ENCODE data around the gene ASTN1. TPM values are rescaled to one million over a fixed set of nuclear protein-coding genes. Genes with fewer than 3 reads are reported as not detected.

The ASTN1 gene
- total RNA-seq (2021) (not detected in 2 replicates), Bru-seq, nascent RNA (percentile 2 among the genes with signal in this experiment), BruChase-seq, experiment 1, labeled RNA remaining after a 2-hour chase (percentile 3 among the genes with signal in this experiment), BruChase-seq, experiment 2, labeled RNA remaining after a 6-hour chase (percentile 0 among the genes with signal in this experiment)
- long read RNA-seq: 0 reads

- Histone ChIP-seq H4K20me1 (ENCODE audit: insufficient read depth) (no peaks in the 10 kb centered on the region), H3K36me3 (ENCODE audit: low read depth) (no peaks in the 10 kb centered on the region), H3K4me2 (no peak within 1 kb of the TSS), H3F3A (ENCODE audit: insufficient read depth, low read depth) (no peaks in the 10 kb centered on the region), H3K79me2 (ENCODE audit: low read depth) (no peaks in the 10 kb centered on the region), H3K9me3 (ENCODE audit: insufficient read depth, low read depth) (no peaks in the 10 kb centered on the region), H3K27ac (no peak within 1 kb of the TSS), H2AFZ (no peak within 1 kb of the TSS), H3K4me1 (replicated peaks; ENCODE audit: insufficient read depth) (no peaks in the 10 kb centered on the region), H3K4me3 (no peak within 1 kb of the TSS), H3K27me3 (ENCODE audit: insufficient read depth, low read depth) (no peaks in the 10 kb centered on the region), H3K9me2 (ENCODE audit: insufficient read depth) (no peaks in the 10 kb centered on the region)
- no TSS peak for BruUV-seq (replicated peaks)
- no peak for DNase-seq
- TF ChIP-seq EZH2 (IDR thresholded peaks at IDR 0.05; ENCODE audit: low read depth): no peak
- TF ChIP-seq CTCF (conservative IDR thresholded peaks at IDR 0.05): no peak
- CTCF ChIA-PET: no interaction called here
- intact Hi-C loops (cut with micrococcal nuclease; ENCODE audit: unreplicated experiment): no loop called here
- POLR2A ChIA-PET (ENCODE audit: unreplicated experiment): no interaction called here
Observed at GRCh38 chr1:177164380-177165068, at the start of gene ASTN1. ASTN1 (minus strand) TSS chr1:177164712; CDS start chr1:177164676, 36 bp downstream.

GRCh38 chr1:177211231-177211630 lies 46.7 kb upstream of the ASTN1 start:
- ChIA-PET CTCF (no interaction called here), POLR2A (ENCODE audit: unreplicated experiment) (no interaction called here)
- Histone ChIP-seq H3K9me3 (ENCODE audit: insufficient read depth, low read depth) (no peaks in the 10 kb centered on the region; the same call in 1 of the 2 replicates), H2AFZ (no peak overlapping the region), H3K36me3 (ENCODE audit: low read depth) (no peaks in the 10 kb centered on the region), H3F3A (ENCODE audit: insufficient read depth, low read depth) (no peaks in the 10 kb centered on the region), H3K27me3 (ENCODE audit: insufficient read depth, low read depth) (no peaks in the 10 kb centered on the region), H3K9me2 (ENCODE audit: insufficient read depth) (no peaks in the 10 kb centered on the region), H3K27ac (no peak overlapping the region), H3K4me2 (no peak overlapping the region), H3K4me1 (replicated peaks; ENCODE audit: insufficient read depth) (no peaks in the 10 kb centered on the region), H3K4me3 (no peak overlapping the region), H3K79me2 (ENCODE audit: low read depth) (no peaks in the 10 kb centered on the region), H4K20me1 (ENCODE audit: insufficient read depth) (no peaks in the 10 kb centered on the region)
- DNase-seq: no peak
- TF ChIP-seq EZH2 (IDR thresholded peaks at IDR 0.05; ENCODE audit: low read depth) (no peak), CTCF (conservative IDR thresholded peaks at IDR 0.05) (no peak)
- intact Hi-C loops (cut with micrococcal nuclease; ENCODE audit: unreplicated experiment): no loop called here
- no TSS peak for BruUV-seq (replicated peaks)

- H3K79me2 ChIP-seq (ENCODE audit: low read depth): no peaks in the 10 kb centered on the region
- ChIA-PET POLR2A (ENCODE audit: unreplicated experiment) (no interaction called here), CTCF (no interaction called here)
- no peaks in the 10 kb centered on the region for H4K20me1 ChIP-seq (ENCODE audit: insufficient read depth)
- intact Hi-C loops (cut with micrococcal nuclease; ENCODE audit: unreplicated experiment): no loop called here
- no TSS peak for BruUV-seq (replicated peaks)
- no peak overlapping the region for H3K4me3 ChIP-seq
- no peak for DNase-seq
- no peak overlapping the region for H2AFZ ChIP-seq
- TF ChIP-seq CTCF (conservative IDR thresholded peaks at IDR 0.05): no peak
- no peak for TF ChIP-seq EZH2 (IDR thresholded peaks at IDR 0.05; ENCODE audit: low read depth)
- H3F3A ChIP-seq (ENCODE audit: insufficient read depth, low read depth): no peaks in the 10 kb centered on the region
- H3K9me3 ChIP-seq (ENCODE audit: insufficient read depth, low read depth): no peaks in the 10 kb centered on the region
- H3K4me2 ChIP-seq: no peak overlapping the region
- no peaks in the 10 kb centered on the region for H3K27me3 ChIP-seq (ENCODE audit: insufficient read depth, low read depth)
- no peaks in the 10 kb centered on the region for H3K36me3 ChIP-seq (ENCODE audit: low read depth)
- H3K4me1 ChIP-seq (replicated peaks; ENCODE audit: insufficient read depth): no peaks in the 10 kb centered on the region
- H3K27ac ChIP-seq: no peak overlapping the region
- no peaks in the 10 kb centered on the region for H3K9me2 ChIP-seq (ENCODE audit: insufficient read depth)
Observed at GRCh38 chr1:177210071-177210470, 45.6 kb upstream of the ASTN1 start.
